ENCODE measurements around the gene WDR1.

The WDR1 gene

DNA sequence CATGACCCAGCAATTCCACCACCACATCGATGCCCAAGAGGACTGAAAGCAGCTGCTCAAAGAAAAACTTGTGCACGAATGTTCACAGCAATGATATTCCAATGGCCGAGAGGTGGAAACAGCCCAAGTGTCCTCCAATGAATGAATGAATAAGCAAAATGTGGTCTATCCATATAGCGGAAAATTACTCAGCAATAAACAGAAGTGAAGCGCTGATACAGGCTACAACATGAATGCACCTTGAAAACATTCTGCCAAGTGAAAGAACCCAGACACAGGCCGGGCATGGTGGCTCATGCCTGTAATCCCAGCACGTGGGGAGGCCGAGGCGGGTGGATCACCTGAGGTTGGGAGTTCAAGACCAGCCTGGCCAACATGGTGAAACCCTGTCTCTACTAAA lies 90.1 kb downstream of the WDR1 start:
- H3K27ac ChIP-seq, result no peak overlapping the region
- TF ChIP-seq, protein P1, sequence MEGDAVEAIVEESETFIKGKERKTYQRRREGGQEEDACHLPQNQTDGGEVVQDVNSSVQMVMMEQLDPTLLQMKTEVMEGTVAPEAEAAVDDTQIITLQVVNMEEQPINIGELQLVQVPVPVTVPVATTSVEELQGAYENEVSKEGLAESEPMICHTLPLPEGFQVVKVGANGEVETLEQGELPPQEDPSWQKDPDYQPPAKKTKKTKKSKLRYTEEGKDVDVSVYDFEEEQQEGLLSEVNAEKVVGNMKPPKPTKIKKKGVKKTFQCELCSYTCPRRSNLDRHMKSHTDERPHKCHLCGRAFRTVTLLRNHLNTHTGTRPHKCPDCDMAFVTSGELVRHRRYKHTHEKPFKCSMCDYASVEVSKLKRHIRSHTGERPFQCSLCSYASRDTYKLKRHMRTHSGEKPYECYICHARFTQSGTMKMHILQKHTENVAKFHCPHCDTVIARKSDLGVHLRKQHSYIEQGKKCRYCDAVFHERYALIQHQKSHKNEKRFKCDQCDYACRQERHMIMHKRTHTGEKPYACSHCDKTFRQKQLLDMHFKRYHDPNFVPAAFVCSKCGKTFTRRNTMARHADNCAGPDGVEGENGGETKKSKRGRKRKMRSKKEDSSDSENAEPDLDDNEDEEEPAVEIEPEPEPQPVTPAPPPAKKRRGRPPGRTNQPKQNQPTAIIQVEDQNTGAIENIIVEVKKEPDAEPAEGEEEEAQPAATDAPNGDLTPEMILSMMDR (IDR thresholded peaks at IDR 0.05), result no peak
- H3K79me2 ChIP-seq, result no peaks in the 10 kb centered on the region
- H3K27me3 ChIP-seq (ENCODE audit: control insufficient read depth, insufficient read depth, low read length), result no peaks in the 10 kb centered on the region
- H3K9me3 ChIP-seq (ENCODE audit: control insufficient read depth, low read length), result no peaks in the 10 kb centered on the region
- no peak overlapping the region for H3K4me3 ChIP-seq (ENCODE audit: low read depth, low read length)
- H3K9ac ChIP-seq, result no peak overlapping the region
- no peaks in the 10 kb centered on the region for H3K36me3 ChIP-seq (ENCODE audit: control insufficient read depth, insufficient read depth, low read length)
- H2AFZ ChIP-seq, result no peak overlapping the region
- H3K4me2 ChIP-seq (ENCODE audit: low read length), result no peak overlapping the region
- H3K4me1 ChIP-seq, result no peaks in the 10 kb centered on the region

DNA sequence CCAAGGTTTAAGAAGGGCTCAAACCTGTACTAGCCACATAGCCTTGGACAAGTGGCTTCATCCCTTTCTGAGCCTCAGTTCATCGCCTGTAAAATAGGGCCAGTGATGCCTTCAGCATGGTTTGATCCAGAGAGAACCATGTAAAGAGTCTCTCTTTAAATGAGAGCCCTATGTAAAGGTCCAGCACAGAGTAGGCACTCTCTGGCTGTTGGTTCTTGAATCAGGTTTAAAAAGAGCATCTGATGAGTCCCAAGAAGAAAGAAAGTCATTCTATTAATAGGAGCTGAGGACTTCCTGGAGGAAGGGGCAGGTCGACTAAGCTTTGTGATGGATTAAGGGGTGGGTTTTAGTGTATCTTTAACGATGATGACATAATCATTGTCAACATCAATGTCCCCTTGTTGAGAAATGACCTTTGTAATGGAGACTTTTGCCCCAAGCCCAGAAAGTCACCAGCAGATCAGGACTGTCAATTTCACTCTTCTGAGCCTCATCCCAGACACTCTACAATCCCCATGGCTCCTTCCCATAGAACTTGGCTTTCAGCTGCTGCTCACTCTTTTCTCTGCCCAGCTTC lies 91.3 kb downstream of the WDR1 start:
- TF ChIP-seq, protein P1 (IDR thresholded peaks at IDR 0.05), result no peak
- no peak overlapping the region for H3K9ac ChIP-seq
- H2AFZ ChIP-seq, result no peak overlapping the region
- peaks cover 2% of the 10 kb centered on the region for H3K4me1 ChIP-seq
- no peaks in the 10 kb centered on the region for H3K79me2 ChIP-seq
- no peaks in the 10 kb centered on the region for H3K36me3 ChIP-seq (ENCODE audit: control insufficient read depth, insufficient read depth, low read length)
- no peak overlapping the region for H3K4me3 ChIP-seq (ENCODE audit: low read depth, low read length)
- H3K27me3 ChIP-seq (ENCODE audit: control insufficient read depth, insufficient read depth, low read length), result no peaks in the 10 kb centered on the region
- H3K9me3 ChIP-seq (ENCODE audit: control insufficient read depth, low read length), result no peaks in the 10 kb centered on the region
- no peak overlapping the region for H3K4me2 ChIP-seq (ENCODE audit: low read length)
- H3K27ac ChIP-seq, result no peak overlapping the region
